Ovary (tissue), 9 donors: ENCODE data around the gene AKT3. TPM values are rescaled to one million over a fixed set of nuclear protein-coding genes. Genes with fewer than 3 reads are reported as not detected.

Experiments
- DNase-seq, 5 donors: peaks; one replicate each; pipeline ENCODE4 v3.0.0-alpha.2; 2019 to 2020
- H3K27ac ChIP-seq, 2 donors: fragments of 200-600 bp; one replicate each; pipeline versions ENCODE4 v1.5.1 to v1.8.0; 2019 to 2022
- H3K27me3 ChIP-seq: fragments of 200-600 bp; one replicate; pipeline ENCODE4 v1.8.0; 2022
- H3K36me3 ChIP-seq: fragments of 200-600 bp; sonication (generic); one replicate; pipeline ENCODE4 v1.5.1; 2019
- H3K4me1 ChIP-seq: one replicate; pipeline ENCODE4 v1.8.1; 2013; ENCODE audit warnings: mild to moderate bottlenecking, moderate library complexity; ENCODE audit not compliant: insufficient read depth
- H3K4me3 ChIP-seq: fragments of 200-600 bp; sonication (generic); one replicate; pipeline ENCODE4 v1.5.1; 2017
- H3K9me3 ChIP-seq, 2 donors: fragments of 200-600 bp in 1 of 2; sonication (generic) in 1 of 2; one replicate each; pipeline versions ENCODE4 v1.5.1 to v1.8.1; 2013 to 2019; ENCODE audit warnings: mild to moderate bottlenecking in 1 of 2, moderate library complexity in 1 of 2
- EP300 ChIP-seq: sonication (generic); formaldehyde crosslinking; IDR thresholded peaks from one replicate; pipeline ENCODE4 v1.6.1; 2017; ENCODE audit warnings: antibody characterized with exemption
- POLR2A ChIP-seq: fragments of 450-650 bp; IDR thresholded peaks from one replicate; pipeline ENCODE4 v1.6.1; 2017; ENCODE audit warnings: antibody characterized with exemption, mild to moderate bottlenecking, moderate library complexity
- WGBS, 3 donors: extraction: QIAGEN DNeasy Blood & Tissue Kit in 1 of 3; methylation state at CpG; one replicate each; pipeline versions ENCODE4 v1.1.5 to v1.1.7; 2013 to 2017; 5-methylcytosine and 5-hydroxymethylcytosine counted together
- intact Hi-C, 4 donors: fragments of 100-400 bp; cut with DNase I; formaldehyde crosslinking; loops; one replicate each; pipeline versions ENCODE4 v1.11.0 to v1.15.1; 2022 to 2023
- polyA plus RNA-seq, 2 donors: library from polyadenylated mRNA; stranded (reverse); fragments of 200-250 nt in 1 of 2; fragments of 350-450 nt in 1 of 2; fragmentation: Illumina TruSeq in 1 of 2; extraction: RNeasy Lipid Tissue Mini Kit (QIAGEN cat#74804) in 1 of 2; gene quantifications; one replicate each; pipeline ENCODE4 v1.2.3, GENCODE V29; 2013 to 2014
- total RNA-seq, 7 donors: library from RNA; depleted of rRNA in 2 of 7; stranded (reverse); fragments of >200 nt in 2 of 7; fragmentation: NEBNext Ultra II Directional in 3 of 7; extraction: Animal tissue kit (Norgen Biotek cat#: 25700) in 3 of 7; gene quantifications; one replicate each; pipeline versions ENCODE4 v1.1.0 to v1.2.4, GENCODE V29; 2016 to 2023
- TF ChIP-seq, protein P1 (sequence below), 3 donors: fragments of 450-650 bp in 2 of 3; fragments of 200-600 bp in 1 of 3; IDR thresholded peaks; one replicate each; pipeline versions ENCODE4 v1.5.1 to v1.8.0; 2016 to 2022; ENCODE audit warnings: antibody characterized with exemption in 3 of 3, mild to moderate bottlenecking in 1 of 3
- donor health status: DM: no; HTN: no; CAD: no; lungs with moderate emphysema.
- donor health status: DM: no; HTN: no; CAD: no.
- donor health status: Bipolar disorder and iron deficiency.
- donor health status: DM: yes; HTN: yes; CAD: no.
- donor health status: DM: no; HTN: no; CAD: no.
- donor health status: DM: yes; HTN: yes; CAD: no.

The AKT3 gene
- total and polyA plus RNA-seq, 9 donors, result 27.2 to 202 (median 111) TPM

DNA sequence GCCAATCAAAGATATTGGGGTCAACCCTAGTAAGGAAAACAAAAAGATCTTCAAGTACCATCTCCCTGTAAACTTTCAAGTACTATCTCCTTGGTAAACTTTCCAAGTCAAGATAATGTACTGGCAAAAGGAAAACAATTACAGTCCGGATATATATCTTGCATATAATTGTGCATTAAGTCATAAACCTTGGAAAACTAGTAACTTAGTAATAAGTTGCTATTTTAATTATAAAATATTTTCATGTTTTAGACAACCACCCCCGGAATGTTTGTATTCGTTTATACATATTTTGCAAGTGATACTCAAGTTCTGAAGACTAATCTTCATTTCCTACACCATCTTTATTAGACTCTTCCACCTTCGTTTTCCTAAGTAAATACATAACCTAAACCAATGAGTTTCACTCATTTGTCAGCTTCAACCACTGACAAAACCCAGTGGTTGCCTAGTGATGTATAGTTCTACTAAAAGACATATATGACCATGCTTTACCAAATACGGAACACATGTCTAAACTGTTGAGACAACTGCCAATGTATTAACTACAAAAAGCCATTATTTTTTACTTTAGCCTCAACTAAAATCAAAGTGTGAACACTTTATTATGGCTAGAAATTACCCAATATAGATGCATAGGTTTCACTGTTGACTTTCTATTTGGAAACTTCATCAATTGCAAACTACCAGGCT is 1.7 kb downstream of the AKT3 start:
- intact Hi-C loops, result loop anchor here in 1 of 4 donors (5.0 kb wide), 1 partner anchor 199 kb away; no protein-coding TSS in a partner anchor

DNA sequence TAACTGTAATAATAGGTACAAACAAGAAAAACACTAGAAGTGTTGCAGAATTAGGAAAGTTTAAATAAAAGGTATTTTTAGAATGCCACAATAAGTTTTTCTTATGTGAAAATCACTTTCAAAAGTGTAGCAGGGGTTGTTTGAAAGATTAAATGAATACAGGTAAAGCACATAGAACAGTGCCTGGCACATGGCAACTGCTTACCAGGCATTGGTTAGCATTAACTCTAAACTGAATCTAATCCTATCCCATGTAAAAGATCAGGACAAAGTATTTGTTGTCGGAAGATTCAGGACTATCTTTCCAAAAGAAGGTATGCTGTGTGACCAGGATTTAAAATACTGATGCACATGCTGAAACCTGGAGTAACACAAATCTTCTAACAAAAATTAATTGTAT is 3.3 kb downstream of the AKT3 start:
- DNase-seq, result no peak
- TF ChIP-seq EP300, result no peak
- TF ChIP-seq, protein P1, sequence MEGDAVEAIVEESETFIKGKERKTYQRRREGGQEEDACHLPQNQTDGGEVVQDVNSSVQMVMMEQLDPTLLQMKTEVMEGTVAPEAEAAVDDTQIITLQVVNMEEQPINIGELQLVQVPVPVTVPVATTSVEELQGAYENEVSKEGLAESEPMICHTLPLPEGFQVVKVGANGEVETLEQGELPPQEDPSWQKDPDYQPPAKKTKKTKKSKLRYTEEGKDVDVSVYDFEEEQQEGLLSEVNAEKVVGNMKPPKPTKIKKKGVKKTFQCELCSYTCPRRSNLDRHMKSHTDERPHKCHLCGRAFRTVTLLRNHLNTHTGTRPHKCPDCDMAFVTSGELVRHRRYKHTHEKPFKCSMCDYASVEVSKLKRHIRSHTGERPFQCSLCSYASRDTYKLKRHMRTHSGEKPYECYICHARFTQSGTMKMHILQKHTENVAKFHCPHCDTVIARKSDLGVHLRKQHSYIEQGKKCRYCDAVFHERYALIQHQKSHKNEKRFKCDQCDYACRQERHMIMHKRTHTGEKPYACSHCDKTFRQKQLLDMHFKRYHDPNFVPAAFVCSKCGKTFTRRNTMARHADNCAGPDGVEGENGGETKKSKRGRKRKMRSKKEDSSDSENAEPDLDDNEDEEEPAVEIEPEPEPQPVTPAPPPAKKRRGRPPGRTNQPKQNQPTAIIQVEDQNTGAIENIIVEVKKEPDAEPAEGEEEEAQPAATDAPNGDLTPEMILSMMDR (IDR thresholded peaks at IDR 0.05), result no peak
- TF ChIP-seq POLR2A, result no peak
- intact Hi-C loops, result loop anchor here in 1 of 4 donors (5.0 kb wide), 1 partner anchor 201 kb away; no protein-coding TSS in a partner anchor
- no peaks in the 10 kb centered on the region for H3K4me1 ChIP-seq
- H3K36me3 ChIP-seq, result no peaks in the 10 kb centered on the region
- no peak overlapping the region for H3K27ac ChIP-seq
- 85 to 98% (median 90%) methylated on average over 1 of the region's 1 CpG for WGBS, 3 donors
- no peak overlapping the region for H3K4me3 ChIP-seq
- no peaks in the 10 kb centered on the region for H3K9me3 ChIP-seq
- no peaks in the 10 kb centered on the region for H3K27me3 ChIP-seq

More for the DNA sequence above, 1.7 kb downstream of the AKT3 start:
- Histone ChIP-seq H3K27me3 (no peaks in the 10 kb centered on the region), H3K9me3 (no peaks in the 10 kb centered on the region), H3K4me3 (peak overlapping the region; percentile 62), H3K4me1 (no peaks in the 10 kb centered on the region), H3K27ac (peak overlapping the region; percentile 94 to 100), H3K36me3 (no peaks in the 10 kb centered on the region)
- TF ChIP-seq, protein P1 (IDR thresholded peaks at IDR 0.05), result no peak
- TF ChIP-seq EP300 (no peak), POLR2A (no peak)
- no peak for DNase-seq
- WGBS, 3 donors, result 16 to 31% (median 23%) methylated on average over 5 of the region's 5 CpGs

DNA sequence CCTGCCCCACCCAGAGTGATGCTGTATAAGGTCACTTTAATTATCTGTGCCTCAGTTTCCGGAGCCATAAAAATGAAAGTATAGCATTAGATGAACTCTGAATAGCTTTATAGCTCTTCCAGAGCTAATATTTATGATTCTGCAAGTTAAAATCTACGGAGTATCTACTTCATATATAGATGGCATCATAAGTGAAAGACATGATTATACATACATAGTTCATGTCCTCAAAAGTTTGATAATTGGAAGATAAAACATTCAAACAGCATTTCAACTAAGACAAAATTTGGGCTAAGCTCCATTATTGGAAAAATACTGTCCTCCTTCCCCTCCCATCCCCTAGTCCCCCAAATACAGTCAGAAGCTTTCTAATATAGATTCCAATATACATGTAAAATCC is 4.2 kb downstream of the AKT3 start:
- H3K4me3 ChIP-seq, result no peak overlapping the region
- no peaks in the 10 kb centered on the region for H3K9me3 ChIP-seq
- intact Hi-C loops, result loop anchor here in 1 of 4 donors (5.0 kb wide), 1 partner anchor 201 kb away; no protein-coding TSS in a partner anchor
- TF ChIP-seq, protein P1 (IDR thresholded peaks at IDR 0.05), result no peak
- TF ChIP-seq POLR2A (no peak), EP300 (no peak)
- H3K27ac ChIP-seq, result no peak overlapping the region
- WGBS, 3 donors, result 96 to 98% (median 96%) methylated on average over 2 of the region's 2 CpGs
- no peaks in the 10 kb centered on the region for H3K36me3 ChIP-seq
- DNase-seq, result no peak
- no peaks in the 10 kb centered on the region for H3K27me3 ChIP-seq
- H3K4me1 ChIP-seq, result no peaks in the 10 kb centered on the region

DNA sequence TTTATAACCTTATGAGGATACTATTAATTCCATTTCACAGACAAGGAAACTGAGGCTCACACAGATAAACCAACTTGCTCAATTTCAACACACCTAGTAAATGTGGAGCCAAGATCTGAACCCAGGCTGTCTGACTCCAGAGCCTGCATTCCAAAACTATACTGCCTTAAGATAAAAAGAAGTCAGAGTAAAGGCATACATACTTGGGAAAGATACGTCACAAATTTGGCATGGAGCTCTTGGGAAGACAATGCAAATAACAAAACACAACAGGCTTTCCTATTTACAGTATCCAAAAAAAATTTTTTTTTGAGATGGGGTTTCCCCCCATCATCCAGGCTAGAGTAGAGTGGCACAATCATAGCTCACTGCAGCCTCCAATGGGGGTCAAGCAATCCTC is 5.9 kb downstream of the AKT3 start:
- no peak for DNase-seq
- Histone ChIP-seq H3K27ac (no peak overlapping the region), H3K36me3 (no peaks in the 10 kb centered on the region), H3K9me3 (no peaks in the 10 kb centered on the region), H3K27me3 (no peaks in the 10 kb centered on the region), H3K4me1 (peaks cover 1% of the 10 kb centered on the region), H3K4me3 (no peak overlapping the region)
- intact Hi-C loops, result loop anchor here in 1 of 4 donors (5.0 kb wide), 1 partner anchor 1517 kb away; no protein-coding TSS in a partner anchor
- WGBS, 3 donors, result 91 to 95% (median 94%) methylated on average over 1 of the region's 1 CpG
- TF ChIP-seq EP300, result no peak
- TF ChIP-seq POLR2A, result no peak
- TF ChIP-seq, protein P1 (IDR thresholded peaks at IDR 0.05), result no peak
